Stimulated activated CD4-positive, alpha-beta T cell treated with anti-CD3 and anti-CD28 coated beads, Interleukin-4, amount 100 ng/mL, for 4 hours (primary cell): Measurements from ENCODE around the gene CDCP1.
"Not testable (repeated sequence)": the region's sequence is repeated elsewhere in the genome, so short reads cannot be mapped to it uniquely, and the experiment has no call there.

Experiments used
- DNase-seq, 2 experiments: peaks; one replicate each; pipeline ENCODE4 v3.0.0-alpha.2; 2020

The CDCP1 gene

DNA sequence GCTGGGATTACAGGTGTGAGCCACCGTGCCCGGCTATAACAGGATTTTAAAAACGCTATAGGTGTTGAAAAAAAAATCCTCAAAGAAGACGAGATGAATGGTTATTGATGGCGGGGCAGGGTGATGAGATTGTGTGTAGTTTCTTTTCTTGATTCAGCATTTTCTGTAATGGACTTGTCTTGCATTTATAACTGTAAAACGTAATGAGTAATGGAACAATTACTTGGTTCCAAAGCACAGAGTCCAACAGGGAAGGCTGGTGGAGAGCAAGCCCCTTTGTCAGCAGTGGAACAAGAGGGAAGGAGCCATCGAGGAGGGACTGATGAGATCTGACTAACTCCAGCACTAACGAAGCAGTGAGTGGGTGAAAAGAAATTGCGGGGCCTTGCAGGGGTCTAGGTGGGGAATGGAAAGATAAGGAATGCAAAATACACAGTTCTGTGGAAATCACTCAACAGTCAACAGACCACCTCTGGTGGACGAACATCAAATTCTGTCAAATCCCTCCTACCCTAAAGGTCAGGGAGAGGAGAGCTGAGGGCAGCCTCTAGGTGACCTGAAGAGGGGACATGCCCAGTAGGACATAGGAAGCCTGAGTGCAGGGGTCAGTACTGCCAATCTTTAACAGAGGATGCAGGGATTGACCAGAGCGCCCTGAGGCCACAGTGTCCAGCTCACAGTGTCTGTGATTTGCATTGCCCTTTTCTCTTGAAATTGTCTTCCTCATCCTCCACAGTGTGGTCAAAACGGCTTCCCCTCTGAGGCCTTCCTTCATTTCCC, 23.1 kb upstream of the CDCP1 start:
- no peak for DNase-seq

DNA sequence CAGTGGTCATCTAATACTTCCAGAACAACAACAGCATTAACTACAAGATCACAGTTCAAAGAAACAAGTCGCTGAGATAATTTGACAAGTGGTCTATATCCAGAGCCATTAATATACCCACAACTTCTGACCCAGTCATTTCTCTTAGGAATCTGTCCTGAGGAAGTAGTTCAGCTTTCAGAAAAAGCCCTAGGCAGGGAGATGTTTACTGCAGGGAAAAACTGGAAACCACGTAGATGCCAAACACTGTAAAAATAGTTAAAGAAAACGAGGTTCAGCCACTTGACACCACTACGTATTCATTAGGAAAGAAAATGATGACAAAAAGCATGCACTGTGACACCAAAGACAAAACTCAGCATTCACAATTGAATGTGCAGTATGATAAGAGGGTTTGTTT, 22.3 kb upstream of the CDCP1 start:
- DNase-seq, result no peak

DNA sequence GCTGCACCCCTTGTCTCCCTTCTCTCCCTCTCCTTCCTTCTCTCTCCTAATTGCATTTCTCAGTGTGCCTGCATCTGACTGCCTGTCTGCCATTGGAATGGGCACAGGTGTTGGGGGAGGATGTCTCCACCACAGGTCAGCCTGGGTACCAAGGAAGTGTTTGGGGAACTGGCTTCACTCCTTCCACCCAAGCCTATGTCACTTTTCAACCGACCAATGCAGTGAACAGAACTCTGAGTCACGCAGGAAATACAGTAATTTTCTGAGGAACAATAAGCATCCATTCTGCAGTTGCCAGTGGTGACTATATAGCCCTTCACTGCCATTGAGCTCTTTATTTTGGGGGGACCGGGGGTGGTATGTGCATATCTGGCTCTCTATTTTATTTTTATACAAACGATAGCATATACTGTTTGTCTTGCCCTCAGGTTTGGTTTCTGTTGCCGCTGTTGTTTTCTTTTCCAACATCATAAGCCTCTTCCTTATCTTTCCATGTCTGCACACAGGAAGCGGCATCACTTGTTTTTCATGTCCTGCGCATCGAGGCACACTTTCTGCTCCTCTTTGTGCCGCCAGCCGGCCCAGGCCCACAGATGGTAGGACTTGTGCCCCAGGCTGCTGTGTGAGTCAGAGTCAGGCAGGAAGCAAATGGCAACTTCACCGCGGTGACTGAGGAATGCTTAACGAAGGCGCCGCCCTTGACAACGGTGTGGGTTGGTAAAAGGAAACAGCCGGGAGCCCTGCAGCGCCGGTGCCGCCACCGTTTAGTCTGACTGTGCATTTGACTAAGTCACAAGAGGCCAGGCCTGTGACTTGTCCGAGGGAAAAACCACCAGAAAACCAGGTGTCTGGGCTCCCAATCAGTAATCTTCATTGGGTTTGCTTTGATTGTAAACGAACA, 21.1 kb upstream of the CDCP1 start:
- peak; percentile 75 to 89 for DNase-seq

DNA sequence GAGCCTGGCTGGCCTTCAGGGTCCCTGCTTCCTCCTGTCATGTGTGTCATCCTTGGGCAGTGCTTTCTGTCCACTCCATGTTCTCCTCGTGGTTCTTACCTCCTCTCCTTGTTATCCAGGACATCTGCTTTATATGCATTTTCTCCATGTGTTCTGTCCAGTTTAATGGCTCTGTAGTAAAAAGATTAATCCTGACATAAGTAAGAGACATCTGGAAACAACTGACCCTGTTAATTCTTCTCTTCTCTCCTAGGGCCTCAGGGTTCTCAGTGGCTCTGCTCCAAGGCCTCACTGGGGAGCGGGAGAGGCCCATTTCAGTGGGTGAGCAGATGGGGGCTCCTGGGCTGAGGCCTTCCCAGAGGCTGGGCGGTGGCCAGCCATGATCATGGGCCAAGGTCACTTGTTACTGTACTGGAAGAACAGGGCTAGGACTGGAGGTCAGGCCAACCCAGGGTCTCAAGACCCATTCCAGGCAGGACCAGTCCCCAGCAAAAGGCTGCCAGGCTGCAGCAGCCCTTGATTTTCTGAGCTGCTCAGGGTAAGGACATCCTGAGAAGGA, 20.2 kb upstream of the CDCP1 start:
- DNase-seq, result no peak

DNA sequence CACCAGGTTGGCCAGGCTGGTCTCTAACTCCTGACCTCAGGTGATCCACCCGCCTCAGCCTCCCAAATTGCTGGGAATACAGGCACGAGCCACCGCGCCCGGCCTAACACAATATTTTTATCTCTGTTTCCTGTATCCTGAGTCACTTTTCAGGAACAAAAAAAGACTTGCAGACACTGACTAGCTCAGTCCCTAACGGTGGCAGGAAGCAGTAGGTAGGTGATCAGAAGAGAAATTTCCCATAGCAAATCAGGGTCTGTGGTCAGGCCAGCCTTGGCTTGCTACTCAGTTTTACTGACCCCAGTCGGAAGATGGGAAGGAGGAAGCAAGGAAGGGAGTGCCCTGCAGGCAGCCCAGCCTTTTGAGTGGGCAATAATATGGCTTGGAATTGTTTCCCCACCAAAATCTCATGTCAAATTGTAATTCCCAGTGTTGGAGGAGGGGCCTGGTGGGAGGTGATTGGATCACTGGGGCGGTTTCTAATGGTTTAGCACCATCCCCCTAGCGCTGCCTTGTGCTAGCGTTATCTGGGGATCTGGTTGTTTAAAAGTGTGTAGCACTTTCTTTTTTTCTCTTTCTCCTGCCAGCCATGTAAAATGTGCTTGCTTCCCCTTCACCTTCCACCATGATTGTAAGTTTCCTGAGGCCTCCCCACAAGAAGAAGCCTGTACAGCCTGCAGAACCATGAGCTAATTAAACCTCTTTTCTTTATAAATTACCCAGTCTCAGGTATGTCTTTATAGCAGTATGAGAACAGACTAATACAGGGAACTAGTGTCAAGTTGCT, 19.5 kb upstream of the CDCP1 start:
- no peak for DNase-seq

DNA sequence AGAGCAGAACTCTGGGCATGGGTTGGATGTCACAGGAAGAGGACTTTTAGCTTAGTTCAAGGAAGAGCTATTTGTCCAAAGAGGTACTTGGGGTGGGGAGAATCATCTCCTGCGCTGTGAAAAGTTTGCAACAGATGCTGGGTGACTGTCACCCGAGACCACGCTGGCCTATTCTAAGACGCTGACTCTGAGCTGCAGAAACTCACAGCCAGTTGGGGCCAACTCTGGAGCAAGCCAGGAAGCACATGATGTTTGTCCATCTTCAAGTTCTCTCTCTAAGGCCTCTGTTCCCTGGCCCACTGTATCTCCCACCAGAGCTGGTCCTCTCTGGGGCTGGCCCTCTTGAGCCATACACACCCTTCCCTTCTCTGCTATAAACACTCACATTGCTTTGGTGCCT, 17.9 kb upstream of the CDCP1 start:
- DNase-seq, result no peak

DNA sequence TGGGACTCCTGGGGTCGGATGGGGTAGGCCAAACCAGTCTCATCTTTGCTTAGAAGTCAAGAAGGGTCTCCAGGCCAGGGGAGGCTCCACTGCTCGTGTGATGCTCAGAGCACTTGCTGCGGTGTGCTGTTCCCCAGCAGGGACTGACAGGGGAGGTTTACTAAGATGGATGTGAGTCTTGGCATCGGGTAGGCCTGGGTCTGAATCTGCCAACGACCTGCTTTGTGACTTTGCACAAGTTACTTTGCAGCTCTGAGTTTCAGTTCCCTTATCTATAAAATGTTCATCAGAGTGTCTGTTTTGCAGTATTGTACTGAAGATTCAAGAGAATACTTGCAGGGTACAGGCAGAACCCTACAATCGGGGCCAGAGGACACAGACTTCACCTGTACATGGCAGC, 17.3 kb upstream of the CDCP1 start:
- no peak for DNase-seq

DNA sequence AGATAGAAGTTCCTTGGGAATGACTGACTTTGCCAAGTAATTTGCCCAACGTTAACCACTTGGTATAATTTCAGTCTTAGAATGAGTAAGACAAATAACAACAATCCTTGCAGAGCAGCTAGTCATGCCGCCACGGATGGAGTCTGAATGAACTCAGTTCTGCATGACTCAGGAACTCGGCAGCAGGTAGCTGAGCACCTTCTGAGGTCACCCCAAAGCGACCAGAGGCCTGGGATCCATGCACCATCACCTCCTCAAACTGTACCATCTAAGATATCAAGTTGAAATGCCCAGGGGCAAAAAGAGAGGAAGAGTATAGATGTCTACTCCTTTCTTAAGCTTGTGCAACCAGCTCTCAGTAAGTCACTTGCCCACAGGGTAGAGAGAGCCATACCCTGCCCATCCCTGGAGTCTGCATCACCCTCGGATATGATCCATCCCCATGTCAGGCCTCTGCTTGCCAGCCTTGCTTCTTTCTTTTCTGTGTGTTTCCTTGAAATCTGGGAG, 8.5 kb upstream of the CDCP1 start:
- DNase-seq, result no peak

DNA sequence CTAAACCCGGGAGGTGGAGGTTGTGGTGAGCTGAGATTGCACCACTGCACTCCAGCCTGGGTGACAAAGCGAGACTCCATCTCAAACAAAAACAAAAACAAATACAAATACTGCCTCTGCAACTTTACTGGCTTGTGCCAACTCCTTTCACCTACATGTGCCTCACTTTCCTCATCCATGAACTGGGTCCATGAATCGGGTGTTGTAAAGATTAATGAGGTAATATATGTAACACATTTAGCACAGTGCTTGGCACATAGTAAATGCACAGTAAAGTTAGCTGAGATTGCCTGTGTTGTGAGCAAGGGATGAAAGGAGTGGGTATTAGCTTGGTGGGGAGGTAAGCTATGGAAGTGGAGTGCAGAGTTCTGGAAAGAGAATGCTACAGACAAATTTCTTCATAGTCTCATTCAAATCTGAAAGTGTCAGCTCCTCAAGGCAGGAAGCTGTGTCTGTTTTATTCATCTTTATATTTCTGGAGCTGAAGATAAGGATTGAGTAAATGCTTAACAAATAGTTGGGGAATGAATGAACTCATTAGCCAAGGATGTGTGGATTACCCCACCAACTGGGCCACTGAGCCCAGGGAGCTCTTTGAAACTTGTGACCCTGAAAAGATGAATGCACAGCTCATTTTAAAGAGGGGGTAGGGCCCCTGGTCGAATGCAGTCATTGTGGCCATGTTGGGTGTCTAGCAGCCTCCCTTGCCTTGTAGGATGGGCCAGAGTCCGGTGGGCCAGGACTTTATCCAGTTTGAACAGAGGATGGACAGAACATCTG, 7.7 kb upstream of the CDCP1 start:
- no peak for DNase-seq

DNA sequence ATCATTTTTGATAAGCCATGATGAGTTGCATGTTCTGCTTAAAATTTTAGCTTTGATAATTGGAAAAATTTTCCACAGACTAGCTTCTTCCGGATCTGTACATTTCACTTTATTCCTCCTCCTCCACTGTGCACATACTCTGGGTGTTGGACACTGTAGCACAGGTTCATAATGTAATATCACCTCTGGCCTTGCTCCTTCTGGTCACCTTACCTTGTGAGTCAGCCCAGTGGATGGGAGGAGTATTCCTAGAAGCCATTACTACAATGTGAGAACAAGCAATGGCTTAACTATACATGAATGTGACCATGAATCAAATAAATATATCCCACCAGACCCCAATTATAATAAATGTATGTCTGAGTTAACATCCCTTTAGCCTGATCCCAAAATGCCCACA, 6.1 kb upstream of the CDCP1 start:
- DNase-seq, result no peak

DNA sequence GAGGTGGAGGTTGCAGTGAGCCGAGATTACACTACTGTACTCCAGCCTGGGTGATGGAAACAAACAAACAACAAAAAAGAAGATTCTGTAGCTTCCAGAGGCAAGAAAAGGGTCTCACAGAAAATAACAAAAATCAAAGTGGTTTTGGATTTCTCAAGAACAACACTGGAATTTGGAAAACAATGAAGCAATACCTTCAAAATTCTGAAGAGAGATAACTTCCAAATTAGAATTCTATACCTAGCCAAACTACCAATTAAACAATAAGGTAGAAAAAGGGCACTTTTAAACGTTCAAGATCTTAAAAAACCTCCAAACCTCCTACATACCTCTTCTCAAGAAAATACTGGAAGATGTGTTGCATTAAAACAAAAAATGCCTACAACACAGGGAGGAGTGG, 4.9 kb upstream of the CDCP1 start:
- no peak for DNase-seq

DNA sequence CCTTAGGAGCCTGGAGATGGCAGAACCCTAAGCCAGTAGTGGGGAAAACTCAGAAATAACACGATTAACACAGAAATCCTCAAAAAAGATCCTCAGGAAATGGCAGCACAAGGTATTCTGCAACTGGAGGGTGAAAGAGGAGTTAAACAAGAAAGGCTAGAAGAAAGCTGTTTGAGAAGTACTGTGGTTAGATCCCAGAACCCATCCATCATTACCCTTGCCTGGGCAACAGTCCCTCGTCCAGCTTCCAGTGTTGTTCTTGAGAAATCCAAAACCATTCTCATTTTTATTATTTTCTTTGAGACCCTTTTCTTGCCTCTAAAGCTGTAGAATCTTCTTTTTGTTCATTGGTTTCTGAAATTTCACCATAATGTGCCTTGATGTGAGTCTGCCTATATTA, 2.7 kb upstream of the CDCP1 start:
- no peak for DNase-seq

DNA sequence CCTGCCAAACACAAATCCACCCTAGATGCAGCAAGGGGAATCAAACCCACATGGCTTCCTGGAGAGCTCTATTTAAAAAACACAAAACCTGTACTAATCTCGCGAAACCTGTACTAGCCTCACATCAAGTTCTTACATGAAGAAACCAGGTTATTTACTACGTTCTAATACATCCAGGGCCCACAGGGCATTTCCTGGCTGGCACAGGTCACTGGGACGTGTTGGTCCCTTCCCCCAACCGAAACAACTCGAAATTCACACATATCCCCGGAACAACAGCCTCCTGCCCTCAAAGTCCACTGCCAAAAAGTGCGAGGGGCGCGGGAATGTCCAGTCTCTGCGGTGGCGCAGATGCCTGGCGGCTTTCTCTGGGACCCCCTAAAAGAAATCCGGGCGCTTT, 955 bp downstream of the CDCP1 start:
- DNase-seq, result no peak

DNA sequence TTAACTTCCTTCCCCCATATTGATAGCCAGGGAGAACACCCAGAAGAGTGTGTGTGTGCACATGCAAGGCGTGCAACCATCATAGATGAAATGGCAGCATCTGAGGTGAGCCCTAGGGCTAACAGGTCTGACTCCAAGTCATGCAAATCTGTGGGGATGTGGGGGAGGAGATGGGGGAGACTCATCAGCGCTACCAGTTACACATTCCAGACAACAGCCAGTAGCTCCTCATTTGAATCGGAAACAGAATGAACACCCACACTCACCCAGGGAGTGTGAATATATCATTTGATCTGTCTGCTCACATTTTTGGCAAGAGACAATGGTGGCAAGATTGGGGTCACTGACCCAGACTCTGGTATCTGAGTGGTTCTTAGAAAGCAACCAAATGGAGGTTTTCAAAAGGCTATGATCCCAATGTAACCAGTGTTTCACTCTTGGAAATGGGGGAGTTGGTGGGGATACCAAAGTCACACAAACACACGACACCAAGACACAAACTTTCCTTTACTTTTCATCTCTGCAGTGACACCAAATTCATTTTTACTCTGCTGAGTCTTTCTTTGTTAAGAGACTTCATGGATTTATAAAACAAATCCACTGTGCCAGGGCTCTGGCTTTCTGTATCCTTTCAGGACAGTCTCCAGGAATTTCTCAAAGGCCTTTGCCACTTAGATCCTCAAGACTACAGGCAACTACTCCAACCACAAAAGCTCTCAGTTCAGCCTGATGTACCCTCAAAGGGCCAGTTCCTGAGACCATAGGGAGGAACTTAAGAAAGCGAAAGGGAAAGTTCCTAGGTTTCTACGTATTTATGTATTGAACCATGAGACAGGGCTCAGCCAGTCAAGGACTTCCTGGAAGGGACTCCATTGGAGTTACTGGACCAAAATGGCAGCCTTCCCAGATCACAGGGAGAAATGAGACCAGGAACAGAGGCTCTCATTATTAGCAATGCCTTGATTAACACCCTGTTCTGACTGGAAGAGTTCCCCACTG, 2.2 kb downstream of the CDCP1 start:
- DNase-seq, result no peak

DNA sequence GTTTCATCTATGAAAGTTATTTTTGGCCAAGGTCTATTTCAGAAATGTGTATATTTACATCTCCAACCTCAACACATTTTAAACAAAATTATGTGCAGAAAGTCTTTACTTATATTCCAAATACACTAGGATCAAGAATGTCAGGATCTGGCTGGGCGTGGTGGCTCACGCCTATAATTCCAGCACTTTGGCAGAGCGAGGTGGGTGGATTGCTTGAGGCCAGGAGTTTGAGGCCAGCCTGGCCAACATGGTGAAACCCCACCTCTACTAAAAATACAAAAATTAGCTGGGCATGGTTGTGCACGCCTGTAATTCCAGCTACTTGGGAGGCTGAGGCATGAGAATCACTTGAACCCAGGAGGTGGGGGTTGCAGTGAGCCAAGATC, 5.4 kb downstream of the CDCP1 start:
- DNase-seq, result not testable (repeated sequence)

DNA sequence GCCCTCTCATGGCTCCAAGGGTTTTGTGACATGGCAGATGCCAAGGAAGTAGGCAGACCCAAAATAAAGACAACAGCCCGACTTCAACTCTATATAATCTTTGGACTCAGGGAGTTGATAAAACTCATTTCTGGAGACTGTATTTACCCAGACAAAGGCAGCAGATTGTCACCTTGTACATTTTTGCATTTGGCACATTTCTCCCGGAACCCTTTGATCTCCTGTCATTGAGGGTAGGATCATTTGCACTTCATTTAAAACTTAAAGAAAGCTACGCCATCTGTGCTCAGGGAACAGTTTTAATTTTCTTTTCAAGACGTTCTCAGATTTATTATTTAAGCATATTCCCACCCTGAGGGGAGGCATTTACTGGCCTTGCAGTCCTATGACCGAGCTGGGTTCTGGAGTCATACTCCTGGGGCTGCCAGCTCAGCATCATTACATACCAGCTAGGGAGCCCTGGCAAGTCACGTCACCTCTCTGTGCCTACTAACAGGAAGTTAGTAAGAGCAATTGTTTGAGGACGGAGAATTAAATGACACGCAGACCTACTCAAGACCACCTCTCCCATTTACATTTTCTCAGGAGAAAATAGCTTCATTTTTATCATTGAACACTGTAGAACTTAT, 5.9 kb downstream of the CDCP1 start:
- DNase-seq, result no peak

DNA sequence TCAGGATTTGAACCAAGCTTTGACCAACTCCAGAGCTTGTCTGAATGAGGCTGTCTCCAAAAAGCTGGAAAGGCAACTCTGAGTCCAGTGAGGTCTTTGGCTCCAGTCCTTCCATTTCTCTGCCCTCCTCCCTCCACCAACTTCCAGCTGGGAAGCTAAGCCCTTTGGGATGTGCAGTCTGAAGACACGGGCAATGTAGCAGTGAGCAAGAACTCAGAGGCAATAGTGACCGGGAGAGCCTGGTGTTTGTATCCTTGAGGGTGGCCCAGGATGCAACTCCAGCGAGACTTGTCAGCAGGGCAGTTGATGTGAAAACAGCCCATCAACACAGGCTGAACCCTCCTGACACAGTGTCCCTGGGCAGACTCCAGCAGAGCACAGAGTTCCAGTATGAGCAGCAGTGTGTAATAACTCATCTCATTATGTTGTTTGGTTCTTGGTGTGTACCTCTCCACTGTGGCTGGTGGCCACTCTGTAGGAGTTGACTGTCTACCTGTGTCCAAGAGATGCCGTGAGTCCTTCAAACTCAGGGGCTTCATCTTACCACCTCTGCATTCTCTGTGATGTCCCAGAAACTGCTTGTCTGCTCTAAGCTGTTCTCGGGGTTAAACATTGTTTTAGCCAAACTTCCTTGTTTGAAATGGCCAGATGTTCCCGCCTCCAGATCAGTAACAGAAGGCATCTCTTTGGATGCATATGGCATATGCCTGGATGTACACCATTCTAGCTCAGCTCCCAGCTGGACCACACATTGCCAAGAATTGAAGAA, 6.6 kb downstream of the CDCP1 start:
- no peak for DNase-seq

DNA sequence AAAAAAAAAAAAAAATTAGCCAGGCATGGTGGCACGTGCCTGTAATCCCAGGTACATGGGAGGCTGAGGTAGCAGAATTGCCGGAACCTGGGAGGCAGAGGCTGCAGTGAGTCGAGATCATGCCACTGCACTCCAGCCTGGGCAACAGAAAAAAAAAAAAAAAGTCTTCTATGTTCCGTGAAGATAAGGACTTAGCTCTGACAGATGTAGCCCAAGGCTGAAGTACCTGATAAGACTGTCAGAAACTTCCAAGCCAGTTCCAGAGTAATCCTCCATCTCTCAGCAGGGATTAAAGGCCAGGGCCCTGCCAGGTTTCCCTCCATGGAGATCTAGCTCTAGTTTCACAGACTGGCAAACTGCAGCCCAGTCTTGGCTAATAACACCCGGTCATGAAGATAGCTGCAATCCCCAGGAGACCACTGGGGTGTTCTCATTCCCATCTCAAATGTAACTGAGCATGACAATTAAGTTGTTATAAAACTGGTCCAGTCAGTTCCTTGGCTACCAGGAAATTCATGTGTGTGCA, 8.5 kb downstream of the CDCP1 start:
- no peak for DNase-seq

DNA sequence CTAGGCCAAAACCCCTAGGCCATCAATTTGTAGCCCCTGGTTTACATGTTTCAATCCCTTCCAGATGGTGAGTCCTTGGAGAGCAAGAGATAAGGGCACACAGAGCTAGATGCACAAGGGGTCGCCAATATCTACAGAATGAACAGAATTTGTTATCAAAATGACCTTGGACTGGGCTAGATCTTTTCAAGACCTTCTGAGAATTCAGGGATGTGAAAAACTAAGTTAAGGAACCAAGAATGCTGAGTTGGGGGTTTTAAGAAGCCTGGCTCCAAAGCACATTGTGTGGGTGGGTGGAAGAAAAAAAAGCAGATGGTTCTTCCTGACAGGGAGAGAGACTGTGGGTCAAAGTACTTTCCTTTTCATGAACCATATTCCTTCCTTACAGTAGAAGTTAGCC, 10.2 kb downstream of the CDCP1 start:
- DNase-seq, result no peak
